ENCODE measurements around the gene DLST. TPM values are rescaled to one million over a fixed set of nuclear protein-coding genes. Genes with fewer than 3 reads are reported as not detected.

Gene DLST
- total and polyA plus RNA-seq, 12 donors = 42.0 to 205 (median 146) TPM

DNA sequence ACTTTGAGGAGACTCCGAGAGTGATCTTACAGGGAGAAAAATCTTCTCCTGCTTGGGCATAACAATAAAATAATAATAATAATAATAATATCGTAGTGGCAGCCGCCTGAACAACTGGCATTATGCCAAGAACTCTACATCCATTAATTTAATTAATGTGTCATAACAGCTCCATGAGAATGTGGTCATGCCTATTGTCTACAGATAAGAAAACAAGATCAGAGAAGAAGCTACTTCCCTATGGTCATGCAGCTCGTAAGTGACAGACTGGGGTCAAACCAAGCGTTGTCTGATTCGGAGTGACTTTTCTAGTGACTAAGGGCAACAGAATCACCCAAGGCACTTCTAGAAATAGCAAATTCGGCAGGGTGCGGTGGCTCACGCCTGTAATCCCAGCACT lies 17.5 kb upstream of the DLST start:
- intact Hi-C loops (cut with DNase I) = loop anchor here (5.0 kb wide), 2 partner anchors 43 to 223 kb away; no protein-coding TSS in a partner anchor
- TF ChIP-seq, protein P1, sequence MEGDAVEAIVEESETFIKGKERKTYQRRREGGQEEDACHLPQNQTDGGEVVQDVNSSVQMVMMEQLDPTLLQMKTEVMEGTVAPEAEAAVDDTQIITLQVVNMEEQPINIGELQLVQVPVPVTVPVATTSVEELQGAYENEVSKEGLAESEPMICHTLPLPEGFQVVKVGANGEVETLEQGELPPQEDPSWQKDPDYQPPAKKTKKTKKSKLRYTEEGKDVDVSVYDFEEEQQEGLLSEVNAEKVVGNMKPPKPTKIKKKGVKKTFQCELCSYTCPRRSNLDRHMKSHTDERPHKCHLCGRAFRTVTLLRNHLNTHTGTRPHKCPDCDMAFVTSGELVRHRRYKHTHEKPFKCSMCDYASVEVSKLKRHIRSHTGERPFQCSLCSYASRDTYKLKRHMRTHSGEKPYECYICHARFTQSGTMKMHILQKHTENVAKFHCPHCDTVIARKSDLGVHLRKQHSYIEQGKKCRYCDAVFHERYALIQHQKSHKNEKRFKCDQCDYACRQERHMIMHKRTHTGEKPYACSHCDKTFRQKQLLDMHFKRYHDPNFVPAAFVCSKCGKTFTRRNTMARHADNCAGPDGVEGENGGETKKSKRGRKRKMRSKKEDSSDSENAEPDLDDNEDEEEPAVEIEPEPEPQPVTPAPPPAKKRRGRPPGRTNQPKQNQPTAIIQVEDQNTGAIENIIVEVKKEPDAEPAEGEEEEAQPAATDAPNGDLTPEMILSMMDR (IDR thresholded peaks at IDR 0.05) = no peak
- no peak for TF ChIP-seq POLR2A (IDR thresholded peaks at IDR 0.05)

DNA sequence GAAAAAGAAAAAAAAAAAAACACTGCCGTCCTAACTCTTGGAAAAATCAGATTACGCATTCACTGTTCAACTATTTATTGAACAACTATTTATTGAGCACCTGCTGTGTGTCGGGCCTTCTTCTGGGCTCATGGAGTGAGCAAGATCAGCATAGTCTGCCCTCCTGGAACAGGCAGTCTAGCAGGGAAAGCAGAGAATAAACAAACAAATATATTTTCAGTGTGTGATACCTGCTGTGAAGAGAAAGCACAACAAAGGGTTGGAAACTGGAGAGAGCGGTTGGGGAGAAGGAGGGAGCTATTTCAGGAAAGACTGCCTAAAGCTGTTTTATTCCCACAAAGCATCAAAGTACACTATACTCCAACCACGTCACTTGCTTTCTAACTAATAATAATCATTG lies 16.6 kb upstream of the DLST start:
- 85 to 92% (median 89%) methylated on average over 5 of the region's 5 CpGs for WGBS, 4 donors
- H3K27me3 ChIP-seq = no peaks in the 10 kb centered on the region
- intact Hi-C loops (cut with DNase I) = no loop called here

More for the DNA sequence above, 17.5 kb upstream of the DLST start:
- DNase-seq = no peak
- H3K27ac ChIP-seq = no peak overlapping the region
- H3K4me1 ChIP-seq (replicated peaks in 1 of 2) = no peaks in the 10 kb centered on the region
- H3K36me3 ChIP-seq (replicated peaks in 1 of 2) = no peaks in the 10 kb centered on the region
- no peaks in the 10 kb centered on the region for H3K9me3 ChIP-seq (replicated peaks in 1 of 3)
- H3K4me3 ChIP-seq = no peak overlapping the region
- 58 to 69% (median 62%) methylated on average over 9 of the region's 9 CpGs for WGBS, 4 donors
- no peaks in the 10 kb centered on the region for H3K27me3 ChIP-seq

DNA sequence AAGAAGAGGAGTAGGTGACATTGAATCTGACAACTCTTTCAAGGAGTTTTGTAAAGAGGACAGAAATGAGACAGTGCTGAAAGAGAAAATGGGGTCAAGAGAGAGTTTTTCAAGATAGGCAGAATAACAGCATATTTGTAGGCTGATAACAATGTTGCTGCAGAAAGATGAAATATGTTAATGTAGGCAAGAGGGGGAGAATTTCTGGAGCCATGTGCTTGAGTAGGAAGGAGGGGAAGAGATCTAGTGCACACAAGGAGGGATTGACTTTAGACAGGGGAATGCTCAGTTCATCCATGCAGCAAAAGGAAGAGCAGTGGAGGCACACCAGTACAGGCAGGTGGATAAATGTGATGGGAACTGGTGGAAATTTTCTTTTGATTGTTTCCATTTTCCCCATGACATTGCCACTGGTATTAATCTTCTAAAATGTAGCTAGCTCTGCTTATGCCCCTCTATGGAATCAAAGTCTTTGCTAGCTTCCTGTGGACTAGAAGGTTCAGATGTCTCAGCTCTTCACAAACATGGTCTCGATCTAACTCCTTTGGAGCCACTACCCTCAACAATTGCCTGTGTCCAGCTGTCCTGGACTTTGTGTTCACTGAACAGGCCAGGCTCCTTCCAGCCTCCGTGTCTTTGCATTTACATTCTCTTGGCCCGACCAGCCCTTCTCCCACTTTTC lies 14.9 kb upstream of the DLST start:
- Histone ChIP-seq H3K4me3 (no peak overlapping the region), H3K9me3 (replicated peaks in 1 of 3) (no peaks in the 10 kb centered on the region), H3K27ac (no peak overlapping the region), H3K27me3 (no peaks in the 10 kb centered on the region), H3K4me1 (replicated peaks in 1 of 2) (no peaks in the 10 kb centered on the region), H3K36me3 (replicated peaks in 1 of 2) (no peaks in the 10 kb centered on the region)
- intact Hi-C loops (cut with DNase I) = no loop called here
- TF ChIP-seq POLR2A (IDR thresholded peaks at IDR 0.05) = no peak
- TF ChIP-seq, protein P1 (IDR thresholded peaks at IDR 0.05) = no peak
- 82 to 92% (median 87%) methylated on average over 3 of the region's 3 CpGs for WGBS, 4 donors
- no peak for DNase-seq

More for the DNA sequence above, 16.6 kb upstream of the DLST start:
- Histone ChIP-seq H3K9me3 (replicated peaks in 1 of 3) (no peaks in the 10 kb centered on the region), H3K36me3 (replicated peaks in 1 of 2) (no peaks in the 10 kb centered on the region), H3K4me1 (replicated peaks in 1 of 2) (no peaks in the 10 kb centered on the region), H3K4me3 (no peak overlapping the region), H3K27ac (no peak overlapping the region)
- no peak for TF ChIP-seq POLR2A (IDR thresholded peaks at IDR 0.05)
- TF ChIP-seq, protein P1 (IDR thresholded peaks at IDR 0.05) = no peak
- no peak for DNase-seq

DNA sequence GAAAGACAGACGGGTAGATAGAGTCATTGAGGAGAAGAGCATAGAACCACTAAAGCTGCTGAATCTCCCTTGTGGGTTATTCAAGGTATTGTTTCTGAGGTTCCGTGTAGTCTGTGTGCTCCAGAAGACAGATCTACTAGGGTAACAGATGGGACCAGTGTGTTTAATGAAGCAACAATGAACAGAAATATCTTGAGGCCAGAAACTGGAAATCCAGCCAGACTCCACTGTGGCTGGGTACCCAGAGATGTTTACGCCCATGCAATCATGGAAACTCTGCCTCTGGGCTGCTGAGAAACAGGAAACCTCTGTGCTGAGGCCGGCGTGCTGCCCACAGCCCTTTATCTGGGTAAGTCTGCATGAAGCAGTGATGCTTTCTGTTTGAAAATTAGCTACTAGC lies 14.0 kb upstream of the DLST start:
- Histone ChIP-seq H3K36me3 (replicated peaks in 1 of 2) (no peaks in the 10 kb centered on the region), H3K27me3 (no peaks in the 10 kb centered on the region), H3K4me3 (no peak overlapping the region), H3K4me1 (replicated peaks in 1 of 2) (no peaks in the 10 kb centered on the region), H3K9me3 (replicated peaks in 1 of 3) (no peaks in the 10 kb centered on the region), H3K27ac (no peak overlapping the region)
- intact Hi-C loops (cut with DNase I) = no loop called here
- 53 to 71% (median 56%) methylated on average over 5 of the region's 5 CpGs for WGBS, 4 donors
- TF ChIP-seq POLR2A (IDR thresholded peaks at IDR 0.05) = no peak
- TF ChIP-seq, protein P1 (IDR thresholded peaks at IDR 0.05) = no peak
- no peak for DNase-seq

All from adrenal gland (tissue), 12 donors.